Caco-2 (cell line): Measurements from ENCODE around the gene ETFA. TPM values are rescaled to one million over a fixed set of nuclear protein-coding genes. Genes with fewer than 3 reads are reported as not detected.

Experiments
- BruUV-seq: library from RNA; stranded (reverse); fragments of 400-500 nt; replicated peaks from 2 replicates; lab custom pipeline; 2021; lab: Mats Ljungman, UMichigan
- CTCF ChIA-PET: fragments of 300-600 bp; sonication (Branson Sonifier 250); formaldehyde crosslinking; loops from one replicate; lab custom pipeline; 2022; ENCODE audit warnings: antibody characterized with exemption; lab: Charles Lee
- POLR2A ChIA-PET: fragments of 300-600 bp; sonication (Branson Sonifier 250); formaldehyde crosslinking; loops from one replicate; lab custom pipeline; 2022; ENCODE audit warnings: antibody characterized with exemption; lab: Charles Lee
- DNase-seq, 2 experiments: peaks; one replicate each; pipeline versions ENCODE4 v3.0.0 to v3.0.0-alpha.2; 2020 to 2022
- H3K27me3 ChIP-seq: replicated peaks from 2 replicates; pipeline ENCODE4 v1.6.0; 2011; ENCODE audit warnings: low read length; ENCODE audit not compliant: control insufficient read depth, insufficient read depth
- H3K36me3 ChIP-seq: 2 replicates; pipeline ENCODE4 v1.5.1; 2011; ENCODE audit warnings: low read length; ENCODE audit not compliant: control insufficient read depth, insufficient read depth
- H3K4me1 ChIP-seq: fragments of 250-450 bp; sonication (Bioruptor Pico); 2 replicates; pipeline ENCODE4 v1.5.1; 2020; ENCODE audit warnings: mild to moderate bottlenecking
- H3K4me3 ChIP-seq: 2 replicates; pipeline ENCODE4 v1.5.1; 2011; ENCODE audit warnings: low read depth, mild to moderate bottlenecking, control low read depth, low read length
- H3K9me3 ChIP-seq: fragments of 250-450 bp; sonication (Bioruptor Pico); 2 replicates; pipeline ENCODE4 v1.5.1; 2020; ENCODE audit warnings: mild to moderate bottlenecking, moderate library complexity
- H3K27ac Mint-ChIP-seq: one replicate; pipeline ENCODE4 v1.8.0; 2022; ENCODE audit warnings: mixed read lengths; ENCODE audit not compliant: unreplicated experiment
- H3K27me3 Mint-ChIP-seq: one replicate; pipeline ENCODE4 v1.8.0; 2022; ENCODE audit warnings: mixed read lengths; ENCODE audit not compliant: insufficient read depth, unreplicated experiment
- H3K36me3 Mint-ChIP-seq: one replicate; pipeline ENCODE4 v1.8.0; 2022; ENCODE audit warnings: mild to moderate bottlenecking, mixed read lengths; ENCODE audit not compliant: insufficient read depth, unreplicated experiment
- H3K4me1 Mint-ChIP-seq: one replicate; pipeline ENCODE4 v1.8.0; 2022; ENCODE audit warnings: low read depth, mixed read lengths; ENCODE audit not compliant: unreplicated experiment
- H3K4me3 Mint-ChIP-seq: one replicate; pipeline ENCODE4 v1.8.0; 2022; ENCODE audit warnings: mild to moderate bottlenecking, moderate library complexity, mixed read lengths; ENCODE audit not compliant: unreplicated experiment
- H3K9me3 Mint-ChIP-seq: one replicate; pipeline ENCODE4 v1.8.0; 2022; ENCODE audit warnings: mixed read lengths; ENCODE audit not compliant: unreplicated experiment
- CTCF ChIP-seq, 2 experiments: fragments of 200-600 bp in 1 of 2; IDR thresholded peaks; 1 replicate in 1 of 2; 2 replicates in 1 of 2; pipeline versions ENCODE4 v1.5.1 to v1.8.0; 2011 to 2022; ENCODE audit warnings: antibody characterized with exemption in 1 of 2, control low read depth in 1 of 2, inconsistent platforms in 1 of 2, low read depth in 1 of 2, low read length in 1 of 2, mild to moderate bottlenecking in 1 of 2, moderate library complexity in 1 of 2; ENCODE audit not compliant: insufficient read depth in 1 of 2, severe bottlenecking in 1 of 2, unreplicated experiment in 1 of 2
- intact Hi-C: fragments of 100-400 bp; cut with micrococcal nuclease; formaldehyde crosslinking; loops from one replicate; pipeline ENCODE4 v1.10.0; 2022; ENCODE audit not compliant: unreplicated experiment
- total RNA-seq: library from RNA; stranded (reverse); gene quantifications from 2 replicates; pipeline ENCODE4 v1.2.3, GENCODE V29; 2022

Gene ETFA
- total RNA-seq, 1 experiment from 2014 or later, result 260 TPM

- Mint-ChIP-seq H3K9me3 (no peaks in the 10 kb centered on the region), H3K4me3 (no peak overlapping the region), H3K36me3 (peaks cover 41% of the 10 kb centered on the region), H3K27me3 (no peaks in the 10 kb centered on the region), H3K4me1 (peaks cover 19% of the 10 kb centered on the region), H3K27ac (no peak overlapping the region)
- Histone ChIP-seq H3K4me3 (no peak overlapping the region), H3K27me3 (no peaks in the 10 kb centered on the region), H3K9me3 (no peaks in the 10 kb centered on the region), H3K4me1 (peaks cover 15% of the 10 kb centered on the region), H3K36me3 (no peaks in the 10 kb centered on the region)
- intact Hi-C loops, result no loop called here
- CTCF ChIA-PET, result interaction anchor here (0.7 kb wide), 1 partner anchor 16 kb away, joined by 3 read pairs; no protein-coding TSS in a partner anchor
- POLR2A ChIA-PET, result no interaction called here
- no peak for TF ChIP-seq CTCF (IDR thresholded peaks at IDR 0.05; ENCODE audit: insufficient read depth in 1 of 2, low read depth in 1 of 2, low read length in 1 of 2, severe bottlenecking in 1 of 2, unreplicated experiment in 1 of 2)
- BruUV-seq, result no TSS peak
- no peak for DNase-seq
Observed at GRCh38 chr15:76342058-76342381, 30.8 kb upstream of the ETFA start.

GRCh38 chr15:76341366-76342057 lies 30.2 kb upstream of the ETFA start:
- POLR2A ChIA-PET, result no interaction called here
- intact Hi-C loops, result no loop called here
- Mint-ChIP-seq H3K27ac (no peak overlapping the region), H3K36me3 (peaks cover 46% of the 10 kb centered on the region), H3K27me3 (no peaks in the 10 kb centered on the region), H3K4me1 (peaks cover 19% of the 10 kb centered on the region), H3K4me3 (no peak overlapping the region), H3K9me3 (no peaks in the 10 kb centered on the region)
- CTCF ChIA-PET, result interaction anchor here (0.7 kb wide), 1 partner anchor 15 kb away, joined by 3 read pairs; no protein-coding TSS in a partner anchor
- Histone ChIP-seq H3K4me3 (no peak overlapping the region), H3K4me1 (peaks cover 18% of the 10 kb centered on the region), H3K27me3 (no peaks in the 10 kb centered on the region), H3K36me3 (no peaks in the 10 kb centered on the region), H3K9me3 (no peaks in the 10 kb centered on the region)
- no TSS peak for BruUV-seq
- no peak for DNase-seq
- no peak for TF ChIP-seq CTCF (IDR thresholded peaks at IDR 0.05; ENCODE audit: insufficient read depth in 1 of 2, low read depth in 1 of 2, low read length in 1 of 2, severe bottlenecking in 1 of 2, unreplicated experiment in 1 of 2)

GRCh38 chr15:76340803-76341365 lies 29.6 kb upstream of the ETFA start:
- CTCF ChIA-PET, result no interaction called here
- H3K9me3 Mint-ChIP-seq, result no peaks in the 10 kb centered on the region
- DNase-seq, result no peak
- no peaks in the 10 kb centered on the region for H3K36me3 ChIP-seq
- no peak for TF ChIP-seq CTCF (IDR thresholded peaks at IDR 0.05; ENCODE audit: insufficient read depth in 1 of 2, low read depth in 1 of 2, low read length in 1 of 2, severe bottlenecking in 1 of 2, unreplicated experiment in 1 of 2)
- no peaks in the 10 kb centered on the region for H3K9me3 ChIP-seq
- H3K4me1 ChIP-seq, result peaks cover 18% of the 10 kb centered on the region
- no peak overlapping the region for H3K4me3 ChIP-seq
- BruUV-seq, result no TSS peak
- H3K27me3 ChIP-seq, result no peaks in the 10 kb centered on the region
- H3K4me1 Mint-ChIP-seq, result peaks cover 19% of the 10 kb centered on the region
- peaks cover 49% of the 10 kb centered on the region for H3K36me3 Mint-ChIP-seq
- POLR2A ChIA-PET, result no interaction called here
- no peaks in the 10 kb centered on the region for H3K27me3 Mint-ChIP-seq
- no peak overlapping the region for H3K4me3 Mint-ChIP-seq
- intact Hi-C loops, result no loop called here
- no peak overlapping the region for H3K27ac Mint-ChIP-seq
